Endothelial cell of umbilical vein (primary cell): ENCODE measurements around the gene PLA2G12B. TPM values are rescaled to one million over a fixed set of nuclear protein-coding genes. Genes with fewer than 3 reads are reported as not detected.

Experiments used
- BruUV-seq: library from RNA; stranded (reverse); fragments of 400-500 nt; replicated peaks from 2 replicates; lab custom pipeline; 2021; lab: Mats Ljungman, UMichigan
- CTCF ChIA-PET: fragments of 300-600, 350-600 bp; sonication (Branson Sonifier 250); formaldehyde crosslinking; loops from one replicate; lab custom pipeline; 2021; ENCODE audit warnings: antibody characterized with exemption, inconsistent platforms; lab: Charles Lee
- POLR2A ChIA-PET: fragments of 300-600, 350-600 bp; sonication (Branson Sonifier 250); formaldehyde crosslinking; loops from one replicate; lab custom pipeline; 2021; ENCODE audit warnings: antibody characterized with exemption, inconsistent platforms; lab: Charles Lee
- DNase-seq: peaks from one replicate; pipeline ENCODE4 v3.0.0-alpha.2; 2011; ENCODE audit warnings: low read depth, low spot score
- FAIRE-seq: peaks from 2 replicates; lab custom pipeline; 2011; peaks lifted over from hg19 to GRCh38; lab: Jason Lieb, UNC
- H2AFZ ChIP-seq: 2 replicates; pipeline ENCODE4 v1.6.0; 2012; ENCODE audit warnings: low read depth, low read length, control low read depth, inconsistent platforms
- H3K27ac ChIP-seq: 2 replicates; pipeline ENCODE4 v1.5.1; 2011; ENCODE audit warnings: low read depth, mild to moderate bottlenecking, control low read depth, low read length, moderate library complexity; ENCODE audit not compliant: insufficient read depth
- H3K27me3 ChIP-seq, 2 experiments: 2 replicates each; pipeline versions ENCODE4 v1.6.0 to v1.6.1; 2011; ENCODE audit warnings: low read length in 2 of 2, mixed read lengths in 1 of 2; ENCODE audit not compliant: control insufficient read depth in 2 of 2, insufficient read depth in 2 of 2
- H3K36me3 ChIP-seq, 2 experiments: 2 replicates in 1 of 2; 3 replicates in 1 of 2; pipeline ENCODE4 v1.5.1; 2011; ENCODE audit warnings: low read length in 2 of 2, mild to moderate bottlenecking in 1 of 2, moderate library complexity in 1 of 2; ENCODE audit not compliant: control insufficient read depth in 2 of 2, insufficient read depth in 2 of 2; ENCODE audit errors: extremely low read depth in 1 of 2
- H3K4me1 ChIP-seq: 3 replicates; pipeline ENCODE4 v1.5.1; 2011; ENCODE audit warnings: mild to moderate bottlenecking, low read length; ENCODE audit not compliant: control insufficient read depth, insufficient read depth; ENCODE audit errors: extremely low read depth
- H3K4me2 ChIP-seq: 2 replicates; pipeline ENCODE4 v1.6.1; 2011; ENCODE audit warnings: low read length, control low read depth, mixed read lengths; ENCODE audit not compliant: insufficient read depth
- H3K4me3 ChIP-seq, 3 experiments: fragments of 200-600 bp in 1 of 3; sonication (generic), shearing (Covaris generic) in 1 of 3; replicated peaks in 1 of 3; 2 replicates each; pipeline ENCODE4 v1.5.1; 2011 to 2016; ENCODE audit warnings: control low read depth in 3 of 3, low read length in 3 of 3, mild to moderate bottlenecking in 2 of 3, inconsistent platforms in 1 of 3, low read depth in 1 of 3, moderate library complexity in 1 of 3; ENCODE audit not compliant: insufficient read depth in 1 of 3
- H3K79me2 ChIP-seq: 2 replicates; pipeline ENCODE4 v1.6.0; 2012; ENCODE audit warnings: low read length, inconsistent platforms; ENCODE audit not compliant: control insufficient read depth, insufficient read depth
- H3K9ac ChIP-seq: replicated peaks from 2 replicates; pipeline ENCODE3; 2011; ENCODE audit warnings: low read length, control low read depth; ENCODE audit not compliant: insufficient read depth; ENCODE audit errors: extremely low read depth
- H3K9me1 ChIP-seq: replicated peaks from 3 replicates; pipeline ENCODE4 v1.6.0; 2011; ENCODE audit warnings: mild to moderate bottlenecking, low read length; ENCODE audit not compliant: control insufficient read depth, insufficient read depth; ENCODE audit errors: extremely low read depth
- H3K9me3 ChIP-seq: replicated peaks from 2 replicates; pipeline ENCODE4 v1.5.1; 2012; ENCODE audit warnings: low read length, inconsistent platforms; ENCODE audit not compliant: control insufficient read depth, insufficient read depth
- H4K20me1 ChIP-seq: replicated peaks from 2 replicates; pipeline ENCODE3; 2011; ENCODE audit warnings: mild to moderate bottlenecking, low read length; ENCODE audit not compliant: control insufficient read depth, insufficient read depth; ENCODE audit errors: extremely low read depth
- CTCF ChIP-seq, 2 donors: IDR thresholded peaks; 1 replicate in 1 of 2; 2 replicates in 1 of 2; pipeline ENCODE4 v1.5.1; 2011; ENCODE audit warnings: low read length in 2 of 2, mild to moderate bottlenecking in 2 of 2, moderate library complexity in 2 of 2, control low read depth in 1 of 2, inconsistent platforms in 1 of 2, low read depth in 1 of 2; ENCODE audit not compliant: insufficient read depth in 1 of 2; ENCODE audit errors: extremely low read depth in 1 of 2
- EZH2 ChIP-seq: IDR thresholded peaks from 2 replicates; pipeline ENCODE4 v1.6.1; 2012; ENCODE audit warnings: borderline replicate concordance, low read depth, mild to moderate bottlenecking, moderate library complexity, low read length, inconsistent platforms; ENCODE audit not compliant: severe bottlenecking
- FOS ChIP-seq: IDR thresholded peaks from 2 replicates; pipeline ENCODE4 v1.6.1; 2011; ENCODE audit warnings: mild to moderate bottlenecking, low read length, moderate library complexity, borderline replicate concordance; ENCODE audit not compliant: insufficient read depth
- GATA2 ChIP-seq: IDR thresholded peaks from 2 replicates; pipeline ENCODE4 v1.7.0; 2011; ENCODE audit warnings: low read depth, mild to moderate bottlenecking, moderate library complexity, mixed read lengths, low read length; ENCODE audit not compliant: insufficient read length, insufficient read depth
- JUN ChIP-seq: IDR thresholded peaks from 2 replicates; pipeline ENCODE4 v1.6.1; 2011; ENCODE audit warnings: borderline replicate concordance, low read depth; ENCODE audit not compliant: insufficient read length, insufficient read depth
- MAX ChIP-seq: IDR thresholded peaks from 2 replicates; pipeline ENCODE4 v1.6.1; 2011; ENCODE audit not compliant: insufficient read depth, insufficient read length
- MYC ChIP-seq: IDR thresholded peaks from one replicate; pipeline ENCODE4 v1.6.1; 2011; ENCODE audit warnings: mild to moderate bottlenecking, low read depth, low read length
- POLR2A ChIP-seq: IDR thresholded peaks from 2 replicates; pipeline ENCODE4 v1.6.1; 2012; ENCODE audit warnings: low read depth, mild to moderate bottlenecking, control low read depth, low read length
- POLR2AphosphoS5 ChIP-seq: IDR thresholded peaks from 2 replicates; pipeline ENCODE4 v1.6.1; 2012; ENCODE audit warnings: low read depth, mild to moderate bottlenecking, control low read depth, low read length, moderate library complexity; ENCODE audit not compliant: insufficient read depth
- dilution Hi-C: fragments of 300-500 bp; cut with MboI; formaldehyde crosslinking; loops from one replicate; pipeline ENCODE4 v1.15.0; 2019; ENCODE audit warnings: low sequenced_read_pairs; ENCODE audit not compliant: extremely low pct_ligation_motif_present
- intact Hi-C: fragments of 100-400 bp; cut with micrococcal nuclease; formaldehyde crosslinking; loops from one replicate; pipeline ENCODE4 v1.10.0; 2022
- polyA plus RNA-seq, 4 experiments: library from polyadenylated mRNA; depleted of rRNA in 3 of 4; stranded (reverse) in 3 of 4; unstranded in 1 of 4; fragments of >200 nt; gene quantifications; 2 replicates each; pipeline versions ENCODE4 v1.2.1 to v1.2.3, GENCODE V29; 2011 to 2012; ENCODE audit warnings: missing spikeins in 1 of 4
- total RNA-seq: library from RNA; stranded (reverse); gene quantifications from 2 replicates; pipeline ENCODE4 v1.2.3, GENCODE V29; 2021

PLA2G12B gene
- total and polyA plus RNA-seq, 2 donors (not counting 3 experiments of a cell fraction or from before 2014, with no cell fraction given): not detected

- no peaks in the 10 kb centered on the region for H3K9me1 ChIP-seq
- no peaks in the 10 kb centered on the region for H3K4me1 ChIP-seq
- H3K36me3 ChIP-seq: no peaks in the 10 kb centered on the region
- no peak overlapping the region for H2AFZ ChIP-seq
- CTCF ChIA-PET: no interaction called here
- H4K20me1 ChIP-seq: no peaks in the 10 kb centered on the region
- POLR2A ChIA-PET: no interaction called here
- no peak overlapping the region for H3K4me2 ChIP-seq
- H3K79me2 ChIP-seq: no peaks in the 10 kb centered on the region
- dilution Hi-C loops (no loop called here), intact Hi-C loops (no loop called here)
- no peak overlapping the region for H3K9ac ChIP-seq
- no peak for FAIRE-seq
- no peaks in the 10 kb centered on the region for H3K27me3 ChIP-seq
- DNase-seq: no peak
- H3K4me3 ChIP-seq: no peak overlapping the region
- no peak overlapping the region for H3K27ac ChIP-seq
- no peaks in the 10 kb centered on the region for H3K9me3 ChIP-seq
- no peak for TF ChIP-seq GATA2
- no peak for TF ChIP-seq POLR2A
- TF ChIP-seq CTCF (IDR thresholded peaks at IDR 0.05; ENCODE audit: extremely low read depth in 1 of 2, insufficient read depth in 1 of 2, low read depth in 1 of 2, low read length in 2 of 2): no peak
- no peak for TF ChIP-seq EZH2
- no peak for TF ChIP-seq MYC
- no peak for TF ChIP-seq FOS
- no peak for TF ChIP-seq POLR2AphosphoS5
- TF ChIP-seq JUN: no peak
- no peak for TF ChIP-seq MAX
- BruUV-seq: no TSS peak
Observed at GRCh38 chr10:73003822-73004221, 49.2 kb upstream of the PLA2G12B start.
